Lung microvascular endothelial cell (primary cell): ENCODE measurements around the gene COL25A1. TPM values are rescaled to one million over a fixed set of nuclear protein-coding genes. Genes with fewer than 3 reads are reported as not detected.

ENCODE experiments used
- DNase-seq, 2 donors: peaks; one replicate each; pipeline versions ENCODE4 v3.0.0 to v3.0.0-alpha.2; 2010; ENCODE audit warnings: low read depth in 2 of 2
- total RNA-seq: library from RNA; depleted of rRNA; stranded (reverse); fragments of >200 nt; gene quantifications from 2 replicates; pipeline ENCODE4 v1.2.1, GENCODE V29; 2014

COL25A1 gene
- total RNA-seq, 1 donor from 2014 or later, result under 0.01 TPM

DNA sequence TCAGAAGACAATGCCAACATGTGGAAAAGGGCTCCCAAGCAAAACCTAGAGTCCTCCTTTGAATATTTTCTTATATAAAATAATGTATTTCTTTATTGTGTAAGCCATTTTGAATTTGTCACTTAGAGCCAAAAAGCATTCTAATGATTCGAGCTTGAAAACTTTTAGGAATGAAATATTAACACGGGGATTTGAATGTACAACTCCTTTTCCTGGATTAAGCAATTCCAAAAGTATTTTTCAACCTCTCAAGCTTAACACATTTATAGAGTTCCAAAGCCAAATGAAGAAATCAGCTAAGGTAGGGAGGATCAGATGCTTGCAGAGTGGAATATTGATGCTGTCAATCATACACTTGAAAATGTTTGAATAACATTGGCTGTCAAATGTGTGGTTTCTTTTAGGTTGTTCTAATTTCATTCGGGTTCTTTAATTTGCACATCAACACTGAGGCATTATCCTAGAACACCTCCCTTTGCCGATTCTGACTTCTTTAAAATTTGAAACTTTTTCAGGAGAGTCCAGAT, 472.4 kb downstream of the COL25A1 start:
- no peak for DNase-seq

DNA sequence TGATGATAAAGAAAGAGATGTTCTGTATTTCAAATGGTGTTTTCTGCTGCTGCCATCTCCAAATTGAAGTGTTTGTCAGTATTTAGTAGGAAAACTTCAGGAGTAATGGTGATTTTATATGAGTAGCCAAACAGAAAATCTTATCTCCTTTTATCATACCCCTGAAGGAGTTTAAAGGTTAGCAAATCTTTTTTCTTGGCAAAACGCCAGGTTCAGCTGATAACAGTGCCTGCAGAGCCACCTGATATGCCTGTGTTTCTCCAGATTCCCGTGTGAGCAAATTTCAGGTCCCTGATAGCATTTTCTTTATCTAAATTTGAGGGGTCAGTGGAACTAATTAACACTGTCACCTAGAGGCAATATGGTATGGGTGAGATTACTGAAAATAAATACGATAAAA, 473.8 kb downstream of the COL25A1 start:
- no peak for DNase-seq

- no peak for DNase-seq
These were observed 476.7 kb downstream of the COL25A1 start for GRCh38 chr4:108825737-108826136.

DNA sequence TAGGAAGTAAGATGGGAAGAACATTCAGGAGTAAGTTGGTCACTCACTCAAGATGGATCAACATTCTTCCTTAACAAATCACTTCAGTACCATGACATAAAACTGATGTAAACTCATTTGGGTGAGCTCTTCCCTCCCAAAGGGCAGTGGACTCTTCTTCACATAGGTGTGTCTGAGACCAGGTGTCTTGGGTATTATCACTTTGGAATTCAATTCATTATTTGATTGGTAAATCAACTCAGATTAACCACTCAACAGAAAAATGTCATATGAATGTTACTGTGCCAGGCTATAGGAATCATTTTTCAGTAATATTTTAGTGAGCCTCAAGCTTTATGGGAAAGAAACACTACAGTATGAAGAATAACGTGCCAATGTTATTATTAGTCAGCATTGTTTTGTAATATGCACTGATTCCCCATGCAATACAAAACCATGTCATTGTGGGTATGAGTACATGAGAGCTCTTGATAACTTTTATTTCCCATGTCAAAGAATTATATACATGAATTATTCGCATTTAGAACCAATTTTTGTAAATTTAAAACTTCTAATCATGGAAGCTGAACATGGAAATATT, 481.0 kb downstream of the COL25A1 start:
- DNase-seq, result no peak

DNA sequence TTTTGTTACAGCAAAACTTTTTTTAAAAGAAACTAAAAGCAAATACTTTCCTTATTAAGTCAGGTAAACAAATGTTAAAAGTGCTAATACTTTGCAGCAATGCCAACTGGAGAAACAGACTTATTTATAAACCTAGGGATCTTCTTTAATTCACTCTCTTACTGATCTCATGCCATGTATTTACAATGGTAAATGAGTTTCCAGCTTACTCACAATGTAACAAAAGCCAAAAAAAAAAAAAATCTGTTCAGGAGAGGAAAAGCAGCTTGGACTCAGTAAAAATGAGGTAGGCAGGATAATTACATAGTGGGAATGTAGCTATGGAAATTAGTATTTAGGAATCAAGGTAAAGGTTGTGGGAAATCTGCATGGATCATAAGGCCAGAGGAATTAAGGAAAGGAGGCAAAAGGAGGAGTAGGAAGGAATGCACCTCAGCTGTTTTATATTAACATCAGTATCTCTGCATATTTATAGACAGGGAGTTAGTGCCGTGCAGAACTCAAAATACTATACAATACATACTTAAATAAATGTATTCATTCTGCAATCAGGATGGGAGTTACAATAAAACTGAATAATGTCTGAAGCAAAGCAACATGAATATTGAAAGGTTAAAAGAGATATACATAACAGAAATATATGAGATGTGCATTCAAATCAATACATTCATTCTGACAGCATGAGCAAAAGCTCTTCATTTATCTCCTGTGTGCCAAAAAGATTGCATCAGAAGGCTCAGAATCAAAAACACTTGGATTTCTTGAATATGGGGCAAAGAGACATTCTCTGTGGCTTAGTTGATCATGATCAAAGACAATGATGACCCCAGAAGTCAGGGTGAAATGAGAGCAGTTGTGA, 481.7 kb downstream of the COL25A1 start:
- no peak for DNase-seq

GRCh38 chr4:108814326-108814725, 488.1 kb downstream of the COL25A1 start:
- DNase-seq, result no peak

GRCh38 chr4:108813261-108813660, 489.2 kb downstream of the COL25A1 start:
- no peak for DNase-seq

- no peak for DNase-seq
These were observed 491.0 kb downstream of the COL25A1 start for GRCh38 chr4:108811486-108811885.

DNA sequence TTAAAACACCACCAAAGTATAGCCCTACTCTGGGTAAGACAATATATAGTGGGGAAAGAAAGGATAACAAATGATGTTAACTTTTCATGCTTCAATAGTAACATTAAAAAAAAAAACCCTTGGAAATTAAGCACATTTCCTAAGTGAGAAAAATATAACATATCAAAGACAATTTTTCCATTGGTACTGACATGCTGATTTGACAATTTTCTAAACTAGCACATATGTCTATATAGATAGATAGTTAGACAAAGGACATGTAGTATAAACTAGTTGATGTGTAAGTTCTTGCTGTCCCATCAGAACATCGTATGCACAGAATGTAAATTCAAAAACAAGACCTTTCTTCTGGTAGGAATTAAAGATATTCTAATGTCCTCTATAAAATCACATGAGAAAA, 492.4 kb downstream of the COL25A1 start:
- no peak for DNase-seq

GRCh38 chr4:108804648-108805273, 497.7 kb downstream of the COL25A1 start:
- no peak for DNase-seq

GRCh38 chr4:108799306-108799705, 503.2 kb downstream of the COL25A1 start:
- no peak for DNase-seq

- DNase-seq, result peak; percentile 14 to 20
These were observed 506.3 kb downstream of the COL25A1 start for GRCh38 chr4:108796173-108796572.

GRCh38 chr4:108795733-108796132, 506.7 kb downstream of the COL25A1 start:
- DNase-seq, result no peak

DNA sequence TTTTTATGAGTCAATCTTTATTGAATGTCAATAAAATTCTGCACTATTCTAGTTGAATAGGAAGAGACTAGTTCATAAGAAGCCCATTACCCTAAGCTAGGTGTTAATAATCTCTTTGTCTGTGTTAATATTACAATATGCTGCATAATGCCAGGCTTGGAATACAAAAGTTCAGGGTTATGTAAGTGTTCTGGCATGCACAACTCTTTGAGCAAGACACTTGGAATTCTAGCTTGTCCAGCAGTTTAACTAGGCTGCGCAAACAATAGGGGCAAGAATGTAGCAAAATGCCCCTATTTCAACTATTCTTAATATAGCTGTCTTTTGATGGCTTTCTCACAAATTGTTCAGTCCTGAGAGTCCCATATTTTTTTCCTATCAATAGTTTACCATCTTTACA, 508.3 kb downstream of the COL25A1 start:
- no peak for DNase-seq

DNA sequence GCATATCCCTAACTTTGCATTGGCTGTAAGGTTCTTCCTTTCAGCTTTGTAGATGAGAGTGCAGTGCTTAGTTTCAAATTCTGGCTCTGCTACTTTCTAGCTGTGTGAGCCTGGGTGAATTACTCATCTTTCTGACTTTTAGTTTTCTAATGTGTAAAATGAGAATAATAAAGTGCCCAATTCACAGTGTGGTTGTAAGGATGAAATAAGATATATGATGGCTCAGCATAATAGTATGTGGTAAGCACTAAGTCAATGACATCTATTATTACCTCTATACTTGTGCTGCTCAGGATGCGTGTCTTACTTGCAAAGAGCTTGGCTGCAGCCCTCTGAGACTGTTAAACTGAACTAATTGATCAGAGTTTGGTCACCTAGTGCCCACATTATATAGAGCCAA, 509.0 kb downstream of the COL25A1 start:
- DNase-seq, result no peak

DNA sequence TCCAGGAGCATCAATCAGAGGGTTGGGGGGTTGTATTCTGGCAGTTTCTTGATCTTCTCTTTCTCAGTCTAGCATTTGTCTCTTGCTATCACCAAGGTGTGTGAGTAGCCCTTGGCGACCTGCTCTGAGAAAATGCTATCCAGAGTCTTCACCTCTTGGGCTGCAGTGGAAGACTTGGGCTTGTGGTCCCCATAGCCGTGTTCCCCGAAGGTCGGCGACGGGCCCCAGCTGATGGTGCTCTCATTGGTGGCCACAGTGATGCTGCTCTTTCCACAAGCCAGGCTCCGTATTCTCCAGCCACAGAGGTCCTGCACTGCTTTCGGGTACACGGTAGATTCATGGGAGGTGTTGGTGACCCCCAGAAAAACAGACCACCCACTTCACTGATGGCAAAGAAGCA, 513.7 kb downstream of the COL25A1 start:
- no peak for DNase-seq

DNA sequence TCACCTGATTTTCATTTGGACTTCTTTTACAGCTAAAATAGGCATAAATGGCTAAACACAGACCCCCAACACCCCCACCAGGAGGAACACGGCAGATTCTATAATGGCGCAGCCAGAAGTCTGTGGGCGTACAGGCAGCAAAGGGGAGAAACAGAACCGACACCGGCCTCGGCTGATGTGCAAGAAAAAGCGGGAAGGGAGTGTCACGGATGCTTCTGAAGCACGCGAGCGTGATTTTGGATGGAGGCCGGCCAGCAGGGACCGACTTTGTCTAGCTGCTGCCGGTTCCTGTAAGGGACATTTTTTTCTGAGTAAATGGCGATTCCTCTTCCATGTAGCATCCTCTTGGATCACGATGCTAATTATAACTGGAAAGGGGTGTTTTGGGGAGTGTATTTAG, 514.7 kb downstream of the COL25A1 start:
- DNase-seq, result no peak

- no peak for DNase-seq
These were observed 515.4 kb downstream of the COL25A1 start for GRCh38 chr4:108787106-108787505.

DNA sequence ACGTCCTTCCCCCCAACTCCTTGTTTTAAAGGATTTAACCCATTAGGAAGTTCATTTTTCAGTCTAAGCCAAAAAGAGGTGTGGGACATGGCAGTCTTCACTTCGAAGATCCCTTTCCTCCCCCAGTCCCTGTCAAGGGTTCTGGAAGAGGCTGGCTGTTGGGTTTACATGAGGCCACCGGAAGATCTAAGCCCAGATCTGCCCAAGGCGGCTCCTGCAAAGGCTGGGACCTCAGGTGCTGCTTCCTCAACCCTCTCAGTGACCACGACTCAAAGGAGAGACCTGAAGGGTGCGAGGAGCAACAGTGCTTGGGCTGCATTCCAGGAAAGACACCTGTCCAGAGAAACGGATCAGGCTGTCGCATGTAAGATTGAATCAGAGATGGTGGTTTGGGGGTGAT, 516.1 kb downstream of the COL25A1 start:
- DNase-seq, result no peak

GRCh38 chr4:108783665-108784463, 518.6 kb downstream of the COL25A1 start:
- peak; percentile 17 to 30 for DNase-seq

DNA sequence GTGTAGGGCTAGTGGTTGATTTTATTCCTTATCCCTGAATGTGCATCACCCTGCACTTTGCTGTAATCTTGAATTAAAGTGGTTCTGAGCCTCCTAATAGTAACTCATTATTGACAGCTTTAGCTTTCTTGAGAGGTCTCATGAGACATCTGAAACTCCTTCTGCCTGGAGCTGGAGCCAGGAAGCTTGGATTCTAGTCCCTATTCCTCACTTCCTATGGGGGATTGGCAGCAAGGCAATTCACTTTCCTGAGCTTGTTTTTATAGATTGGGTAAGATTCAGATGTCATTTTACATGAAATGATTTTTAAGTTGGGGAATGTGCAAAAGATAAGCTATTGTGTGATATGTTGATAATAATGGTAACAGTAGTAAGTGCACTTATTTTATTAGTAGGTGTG, 522.5 kb downstream of the COL25A1 start:
- DNase-seq, result peak in 1 of 2 donors; percentile 19

DNA sequence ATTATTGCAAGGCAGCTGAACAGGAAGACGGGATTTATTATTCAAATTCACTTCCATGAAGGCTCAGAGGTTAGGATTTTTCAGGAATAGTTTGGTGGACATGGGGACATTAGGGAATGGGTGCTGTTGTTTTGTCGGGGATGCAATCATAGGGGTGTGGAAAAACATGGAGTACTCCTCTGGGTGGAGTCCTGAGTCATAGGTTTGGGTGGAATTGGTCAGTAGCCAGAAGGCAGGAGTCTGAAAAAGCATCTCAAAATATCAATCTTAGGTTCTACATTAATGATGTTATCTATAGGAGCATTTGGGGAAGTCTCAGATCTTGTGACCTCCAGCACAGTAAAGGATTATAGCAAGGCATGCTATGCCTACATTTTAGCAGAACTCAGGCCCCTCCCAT, 525.1 kb downstream of the COL25A1 start:
- no peak for DNase-seq
